ENCODE results near the gene USP40. TPM values are rescaled to one million over a fixed set of nuclear protein-coding genes. Genes with fewer than 3 reads are reported as not detected.

USP40 gene
- total RNA-seq, 1 experiment from 2014 or later, result 127 TPM

- intact Hi-C loops (cut with micrococcal nuclease; ENCODE audit: unreplicated experiment), result loop anchor here (1.0 to 5.0 kb wide), 4 partner anchors 8 to 267 kb away; no protein-coding TSS in a partner anchor
These were observed 869 bp downstream of the USP40 start for GRCh38 chr2:233565685-233566140.

GRCh38 chr2:233563663-233564430, 2.7 kb downstream of the USP40 start:
- Histone ChIP-seq H3K4me3 (no peak overlapping the region), H3K4me1 (replicated peaks; ENCODE audit: insufficient read depth) (peaks cover 27% of the 10 kb centered on the region), H3K79me2 (ENCODE audit: low read depth) (peaks cover 32% of the 10 kb centered on the region), H4K20me1 (ENCODE audit: insufficient read depth) (no peaks in the 10 kb centered on the region), H3K36me3 (ENCODE audit: low read depth) (peaks cover 29% of the 10 kb centered on the region), H3K27me3 (ENCODE audit: insufficient read depth, low read depth) (no peaks in the 10 kb centered on the region), H3F3A (ENCODE audit: insufficient read depth, low read depth) (peaks cover 19% of the 10 kb centered on the region; the same call in 1 of the 2 replicates), H3K9me2 (ENCODE audit: insufficient read depth) (no peaks in the 10 kb centered on the region; the same call in 1 of the 2 replicates), H2AFZ (no peak overlapping the region), H3K9me3 (ENCODE audit: insufficient read depth, low read depth) (no peaks in the 10 kb centered on the region), H3K4me2 (no peak overlapping the region), H3K27ac (no peak overlapping the region)
- no peak for DNase-seq
- intact Hi-C loops (cut with micrococcal nuclease; ENCODE audit: unreplicated experiment), result no loop called here
- no TSS peak for BruUV-seq (replicated peaks)
- ChIA-PET POLR2A (ENCODE audit: unreplicated experiment) (interaction anchor here (0.5 to 0.9 kb wide), 3 partner anchors 14 to 1553 kb away, joined by 4 to 6 read pairs (median 6); partner anchors contain the start of gene UGT1A6), CTCF (no interaction called here)
- TF ChIP-seq EZH2 (IDR thresholded peaks at IDR 0.05; ENCODE audit: low read depth) (no peak), CTCF (conservative IDR thresholded peaks at IDR 0.05) (no peak)

More at GRCh38 chr2:233565685-233566140, 869 bp downstream of the USP40 start:
- Histone ChIP-seq H3F3A (ENCODE audit: insufficient read depth, low read depth) (peaks cover 5% of the 10 kb centered on the region; the same call in 1 of the 2 replicates), H3K4me2 (peak overlapping the region; percentile 92), H3K27ac (peak overlapping the region; percentile 88), H3K4me1 (replicated peaks; ENCODE audit: insufficient read depth) (peaks cover 18% of the 10 kb centered on the region), H4K20me1 (ENCODE audit: insufficient read depth) (no peaks in the 10 kb centered on the region), H3K9me3 (ENCODE audit: insufficient read depth, low read depth) (no peaks in the 10 kb centered on the region), H3K4me3 (peak overlapping the region; percentile 91), H3K9me2 (ENCODE audit: insufficient read depth) (no peaks in the 10 kb centered on the region), H2AFZ (no peak overlapping the region; the same call in 1 of the 2 replicates), H3K36me3 (ENCODE audit: low read depth) (peaks cover 10% of the 10 kb centered on the region), H3K79me2 (ENCODE audit: low read depth) (peaks cover 26% of the 10 kb centered on the region), H3K27me3 (ENCODE audit: insufficient read depth, low read depth) (no peaks in the 10 kb centered on the region)
- DNase-seq, result peak in 1 of 2 experiments; percentile 32
- ChIA-PET POLR2A (ENCODE audit: unreplicated experiment) (interaction anchor here (0.6 to 1.5 kb wide), 5 partner anchors 8 to 144 kb away, joined by 3 to 17 read pairs (median 14); no protein-coding TSS in a partner anchor), CTCF (no interaction called here)
- BruUV-seq (replicated peaks), result no TSS peak
- no peak for TF ChIP-seq EZH2 (IDR thresholded peaks at IDR 0.05; ENCODE audit: low read depth)
- no peak for TF ChIP-seq CTCF (conservative IDR thresholded peaks at IDR 0.05)

- ChIA-PET POLR2A (ENCODE audit: unreplicated experiment) (interaction anchor here (0.5 to 2.2 kb wide), 6 partner anchors 9 to 304 kb away, joined by 3 to 20 read pairs (median 8); partner anchors contain the start of gene USP40), CTCF (interaction anchor here (0.7 to 1.0 kb wide), 4 partner anchors 86 to 153 kb away, joined by 3 to 7 read pairs (median 6); no protein-coding TSS in a partner anchor)
- peak; percentile 55 to 89 for DNase-seq
- Histone ChIP-seq H3K4me1 (replicated peaks; ENCODE audit: insufficient read depth) (peaks cover 41% of the 10 kb centered on the region), H3K9me2 (ENCODE audit: insufficient read depth) (no peaks in the 10 kb centered on the region; the same call in 1 of the 2 replicates), H3K9me3 (ENCODE audit: insufficient read depth, low read depth) (no peaks in the 10 kb centered on the region), H3K27me3 (ENCODE audit: insufficient read depth, low read depth) (no peaks in the 10 kb centered on the region), H3K79me2 (ENCODE audit: low read depth) (peaks cover 10% of the 10 kb centered on the region; the same call in 1 of the 2 replicates), H3K4me2 (peak overlapping the region; percentile 66), H2AFZ (peak overlapping the region; percentile 73), H3K4me3 (peak overlapping the region; percentile 25; the same call in 1 of the 2 replicates), H3K27ac (peak overlapping the region; percentile 98), H4K20me1 (ENCODE audit: insufficient read depth) (no peaks in the 10 kb centered on the region), H3F3A (ENCODE audit: insufficient read depth, low read depth) (peaks cover 38% of the 10 kb centered on the region), H3K36me3 (ENCODE audit: low read depth) (peaks cover 71% of the 10 kb centered on the region)
- no peak for TF ChIP-seq CTCF (conservative IDR thresholded peaks at IDR 0.05)
- TF ChIP-seq EZH2 (IDR thresholded peaks at IDR 0.05; ENCODE audit: low read depth), result no peak
- intact Hi-C loops (cut with micrococcal nuclease; ENCODE audit: unreplicated experiment), result loop anchor here (1.0 to 10.0 kb wide), 5 partner anchors 9 to 202 kb away; partner anchors contain the start of genes DGKD and USP40
- no TSS peak for BruUV-seq (replicated peaks)
These were observed 9.5 kb downstream of the USP40 start for GRCh38 chr2:233556881-233557736.

Data from PC-9 (cell line).